ENCODE results near the gene TCEAL6.
"Not testable (repeated sequence)": the region's sequence is repeated elsewhere in the genome, so short reads cannot be mapped to it uniquely, and the experiment has no call there.

The TCEAL6 gene

GRCh38 chrX:102129473-102129872 lies 12.8 kb downstream of the TCEAL6 start:
- DNase-seq (ENCODE audit: low read depth) = peak; percentile 7
- no peak overlapping the region for H3K4me3 ChIP-seq (ENCODE audit: low read depth, low read length)
- TF ChIP-seq CTCF (conservative IDR thresholded peaks at IDR 0.05; ENCODE audit: low read depth, low read length) = peak; percentile 36

- no peak for DNase-seq (ENCODE audit: low read depth)
- no peak for TF ChIP-seq CTCF (conservative IDR thresholded peaks at IDR 0.05; ENCODE audit: low read depth, low read length)
- H3K4me3 ChIP-seq (ENCODE audit: low read depth, low read length) = no peak overlapping the region
Observed at GRCh38 chrX:102126863-102127262, 15.4 kb downstream of the TCEAL6 start.

GRCh38 chrX:102126080-102126818 lies 16.0 kb downstream of the TCEAL6 start:
- DNase-seq (ENCODE audit: low read depth); H3K4me3 ChIP-seq (ENCODE audit: low read depth, low read length): not testable (repeated sequence)

DNA sequence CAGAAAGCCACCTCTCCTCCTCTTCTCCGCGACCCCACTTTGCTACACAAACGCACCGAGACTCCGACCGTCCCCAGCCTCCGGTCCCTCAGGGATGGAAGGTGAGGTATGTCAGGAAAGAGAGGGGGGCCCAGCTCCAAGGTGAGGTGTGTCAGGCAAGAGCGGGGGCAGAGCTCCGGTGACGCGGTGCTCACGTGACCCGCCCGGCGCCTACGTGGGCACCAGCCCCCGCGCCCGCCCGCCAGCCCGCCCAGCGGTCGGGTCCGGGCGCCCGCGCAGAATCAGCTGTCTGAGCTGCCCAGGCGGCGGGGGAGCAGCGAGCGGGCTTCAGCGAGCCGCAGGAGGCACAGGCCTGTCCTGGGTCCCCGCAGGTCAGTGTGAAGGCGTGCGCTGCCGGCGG lies 16.8 kb downstream of the TCEAL6 start, which contains the start of gene TCEAL2:
TSS of gene TCEAL2 (plus strand) at position 244 of the 400 bp plus-strand sequence. CDS start 1,152 bp downstream, outside the sequence.
- DNase-seq (ENCODE audit: low read depth); H3K4me3 ChIP-seq (ENCODE audit: low read depth, low read length): not testable (repeated sequence)

DNA sequence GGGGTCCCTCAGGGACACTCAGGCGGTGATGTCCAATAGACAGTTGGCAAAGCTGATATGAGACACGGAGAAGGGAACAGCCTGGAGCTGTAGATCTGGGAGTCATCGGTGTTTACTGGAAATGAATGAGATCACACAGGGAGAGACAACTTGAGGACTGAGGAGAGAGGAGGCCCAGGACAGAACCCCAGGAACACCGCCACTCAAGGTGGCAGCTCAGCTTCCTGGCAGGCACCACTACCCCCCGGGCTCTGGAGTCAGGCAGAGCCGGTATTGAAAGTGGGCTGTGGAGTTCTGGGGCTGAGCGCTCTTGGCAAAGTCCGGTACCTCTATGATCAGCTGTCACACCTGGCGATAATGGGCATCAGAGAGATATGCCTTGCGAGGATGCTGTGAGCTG lies 17.3 kb downstream of the TCEAL6 start:
- H3K4me3 ChIP-seq (ENCODE audit: low read depth, low read length) = not testable (repeated sequence)

GRCh38 chrX:102115748-102116147 lies 26.5 kb downstream of the TCEAL6 start:
- TF ChIP-seq CTCF (conservative IDR thresholded peaks at IDR 0.05; ENCODE audit: low read depth, low read length) = no peak
- no peak for DNase-seq (ENCODE audit: low read depth)
- no peak overlapping the region for H3K4me3 ChIP-seq (ENCODE audit: low read depth, low read length)

More for the DNA sequence above, 17.3 kb downstream of the TCEAL6 start:
- DNase-seq (ENCODE audit: low read depth) = not testable (repeated sequence)

- no peak overlapping the region for H3K4me3 ChIP-seq (ENCODE audit: low read depth, low read length)
- TF ChIP-seq CTCF (conservative IDR thresholded peaks at IDR 0.05; ENCODE audit: low read depth, low read length) = no peak
- no peak for DNase-seq (ENCODE audit: low read depth)
Observed at GRCh38 chrX:102113367-102113766, 28.9 kb downstream of the TCEAL6 start.

Measured in choroid plexus epithelial cell (primary cell).